ENCODE data around the gene DNAH2.

The DNAH2 gene

DNA sequence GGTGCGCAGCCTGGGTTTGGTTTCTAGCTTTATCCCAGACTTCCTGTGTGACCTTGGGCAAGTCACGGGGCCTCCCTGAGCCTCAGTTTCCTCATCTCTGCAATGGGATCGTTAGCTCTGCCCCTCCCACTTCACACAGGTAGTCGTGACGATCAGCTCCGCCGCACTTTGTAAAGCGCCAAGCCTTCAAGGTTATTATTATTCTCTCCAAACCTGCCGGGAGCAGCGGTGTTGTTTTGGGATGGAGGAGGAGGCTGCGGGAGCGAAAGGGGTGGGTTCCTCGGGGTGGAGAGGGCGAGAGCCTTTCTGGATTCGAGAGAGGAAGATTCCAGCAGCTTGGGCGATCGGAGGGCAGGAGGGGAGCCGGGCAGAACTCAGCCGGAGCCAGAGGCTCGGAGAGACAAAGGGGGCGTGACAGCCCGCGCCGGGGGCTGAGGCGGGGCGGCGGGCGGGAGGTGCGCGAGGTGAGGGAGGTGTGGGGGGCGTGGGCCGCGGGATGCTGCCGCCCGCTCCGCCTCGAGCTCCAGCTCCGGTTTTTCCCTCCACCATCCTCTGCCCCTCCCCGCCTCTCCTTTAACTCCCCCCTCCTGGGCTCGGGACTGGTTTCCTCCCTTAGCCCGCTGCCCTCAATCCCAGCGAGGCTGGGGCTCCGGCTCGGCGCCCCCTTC lies 12.8 kb upstream of the DNAH2 start, which contains the start of gene EFNB3:
EFNB3 (plus strand) TSS at position 602 of the 668 bp plus-strand sequence. CDS start 397 bp downstream, outside the sequence.
- DNase-seq, result no peak

DNA sequence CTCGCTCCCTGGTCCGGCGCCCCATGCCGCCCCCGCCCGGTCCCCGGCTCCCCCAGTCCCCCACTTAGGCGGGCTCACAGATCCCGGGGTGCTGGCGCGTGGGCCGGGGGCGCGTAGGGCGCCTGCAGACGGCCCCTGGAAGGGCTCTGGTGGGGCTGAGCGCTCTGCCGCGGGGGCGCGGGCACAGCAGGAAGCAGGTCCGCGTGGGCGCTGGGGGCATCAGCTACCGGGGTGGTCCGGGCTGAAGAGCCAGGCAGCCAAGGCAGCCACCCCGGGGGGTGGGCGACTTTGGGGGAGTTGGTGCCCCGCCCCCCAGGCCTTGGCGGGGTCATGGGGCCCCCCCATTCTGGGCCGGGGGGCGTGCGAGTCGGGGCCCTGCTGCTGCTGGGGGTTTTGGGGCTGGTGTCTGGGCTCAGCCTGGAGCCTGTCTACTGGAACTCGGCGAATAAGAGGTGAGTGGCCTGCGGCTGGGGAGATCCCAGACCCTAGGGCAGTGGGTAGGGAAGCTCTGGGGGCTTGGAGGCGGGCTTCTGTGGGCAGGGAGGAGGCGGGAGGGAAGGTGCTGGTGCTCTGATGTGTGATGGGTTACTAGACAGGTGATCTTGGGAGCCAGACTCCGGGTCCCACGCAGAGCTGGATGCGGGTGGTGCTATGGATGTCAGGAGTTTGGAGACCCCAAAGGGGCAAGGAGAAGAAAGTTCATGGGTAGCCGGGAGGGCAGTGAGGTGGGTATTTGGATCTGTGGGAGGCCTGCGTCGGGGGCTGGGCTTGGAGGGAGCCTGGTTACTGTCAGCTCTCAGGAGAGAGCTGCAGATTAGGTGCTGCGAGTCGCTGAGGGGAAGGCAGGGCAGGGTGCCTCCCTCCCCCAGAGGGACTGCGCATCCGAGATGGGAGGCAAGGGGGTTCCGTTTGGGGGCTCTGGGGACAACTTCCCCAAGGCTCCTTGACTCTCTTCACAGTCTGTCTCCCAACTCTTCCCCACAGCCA lies 12.0 kb upstream of the DNAH2 start:
- DNase-seq, result no peak

DNA sequence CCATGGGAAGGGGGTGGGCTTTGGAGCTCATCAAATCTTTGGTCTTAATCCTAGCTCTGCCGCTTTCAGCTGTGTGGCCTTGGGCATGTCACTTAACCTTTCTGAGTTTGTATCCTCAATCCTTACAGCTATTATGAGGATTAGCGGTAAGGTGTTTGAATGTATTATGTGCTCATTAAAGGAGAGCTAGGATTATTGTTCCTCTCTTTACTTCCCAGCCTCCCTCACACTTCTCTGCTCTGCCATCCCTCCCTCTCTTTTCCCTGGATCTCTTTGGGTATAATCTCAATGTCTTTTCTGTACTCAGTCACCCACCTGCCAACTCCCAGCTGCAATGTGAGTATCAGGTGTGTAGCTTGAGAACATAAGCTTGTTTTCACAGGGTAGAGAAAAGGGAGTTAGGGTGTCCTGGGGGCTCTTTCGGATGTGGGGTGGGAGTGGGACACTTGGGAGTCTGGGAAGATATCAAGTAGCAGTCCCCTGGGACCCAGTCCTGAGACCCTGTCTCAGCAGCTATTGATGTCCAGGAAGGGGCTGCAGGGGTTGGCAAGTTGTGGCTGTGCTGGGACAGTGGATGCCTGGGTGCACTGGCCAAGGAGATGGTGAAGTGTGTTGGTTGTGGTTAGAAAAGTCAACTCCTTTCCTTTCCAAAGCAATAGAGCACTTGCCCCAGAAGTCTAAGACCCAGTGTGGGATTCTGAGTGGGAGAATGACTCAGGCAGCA lies 10.8 kb upstream of the DNAH2 start:
- DNase-seq, result no peak

DNA sequence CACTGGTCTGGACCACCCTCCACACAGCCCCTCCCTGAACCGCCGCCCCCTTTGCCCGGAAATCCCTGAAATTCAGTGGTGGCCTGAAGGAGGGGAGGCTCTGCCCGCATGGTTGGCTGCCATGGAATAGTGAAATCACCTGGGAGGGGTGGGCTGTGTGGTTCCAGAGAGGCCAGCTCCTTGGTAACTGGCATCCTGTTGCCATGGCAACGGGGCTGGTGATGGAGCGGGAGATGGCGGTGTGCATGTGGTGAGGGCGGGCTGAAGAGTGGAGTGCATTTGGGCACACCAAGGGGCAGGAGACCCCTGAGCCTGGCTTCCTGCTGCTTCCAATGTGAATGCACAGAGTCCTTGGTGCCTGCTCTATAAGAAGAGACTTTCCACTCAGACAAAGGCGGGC lies 10.1 kb upstream of the DNAH2 start:
- no peak for DNase-seq

DNA sequence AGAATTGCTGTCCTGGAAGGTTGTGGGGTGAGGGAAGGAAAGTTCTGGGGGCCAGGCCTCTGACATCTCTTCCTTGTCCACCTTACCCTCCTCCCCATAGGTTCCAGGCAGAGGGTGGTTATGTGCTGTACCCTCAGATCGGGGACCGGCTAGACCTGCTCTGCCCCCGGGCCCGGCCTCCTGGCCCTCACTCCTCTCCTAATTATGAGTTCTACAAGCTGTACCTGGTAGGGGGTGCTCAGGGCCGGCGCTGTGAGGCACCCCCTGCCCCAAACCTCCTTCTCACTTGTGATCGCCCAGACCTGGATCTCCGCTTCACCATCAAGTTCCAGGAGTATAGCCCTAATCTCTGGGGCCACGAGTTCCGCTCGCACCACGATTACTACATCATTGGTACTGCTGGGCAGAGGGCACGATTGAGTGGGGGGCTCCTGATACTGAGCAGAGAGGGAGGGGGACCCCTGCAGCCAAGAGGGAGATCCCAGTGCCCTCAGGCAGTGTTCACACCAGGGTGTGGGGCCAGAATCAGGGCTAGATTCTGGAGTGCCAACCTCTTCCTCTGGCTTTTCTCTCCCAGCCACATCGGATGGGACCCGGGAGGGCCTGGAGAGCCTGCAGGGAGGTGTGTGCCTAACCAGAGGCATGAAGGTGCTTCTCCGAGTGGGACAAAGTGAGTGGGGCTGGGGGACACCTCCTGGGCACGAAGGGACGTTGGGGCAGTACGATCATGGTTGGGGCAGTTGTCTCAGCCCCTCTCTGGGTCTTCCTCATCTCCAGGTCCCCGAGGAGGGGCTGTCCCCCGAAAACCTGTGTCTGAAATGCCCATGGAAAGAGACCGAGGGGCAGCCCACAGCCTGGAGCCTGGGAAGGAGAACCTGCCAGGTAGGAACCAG lies 9.4 kb upstream of the DNAH2 start:
- no peak for DNase-seq

DNA sequence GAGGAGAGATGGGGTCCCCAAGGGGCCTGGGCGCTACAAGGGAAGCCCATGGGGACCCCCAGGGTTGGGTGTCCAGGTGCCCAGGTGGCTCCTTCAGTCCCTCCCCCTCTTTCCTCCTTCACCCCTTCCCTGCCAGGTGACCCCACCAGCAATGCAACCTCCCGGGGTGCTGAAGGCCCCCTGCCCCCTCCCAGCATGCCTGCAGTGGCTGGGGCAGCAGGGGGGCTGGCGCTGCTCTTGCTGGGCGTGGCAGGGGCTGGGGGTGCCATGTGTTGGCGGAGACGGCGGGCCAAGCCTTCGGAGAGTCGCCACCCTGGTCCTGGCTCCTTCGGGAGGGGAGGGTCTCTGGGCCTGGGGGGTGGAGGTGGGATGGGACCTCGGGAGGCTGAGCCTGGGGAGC lies 8.5 kb upstream of the DNAH2 start:
- DNase-seq, result no peak

DNA sequence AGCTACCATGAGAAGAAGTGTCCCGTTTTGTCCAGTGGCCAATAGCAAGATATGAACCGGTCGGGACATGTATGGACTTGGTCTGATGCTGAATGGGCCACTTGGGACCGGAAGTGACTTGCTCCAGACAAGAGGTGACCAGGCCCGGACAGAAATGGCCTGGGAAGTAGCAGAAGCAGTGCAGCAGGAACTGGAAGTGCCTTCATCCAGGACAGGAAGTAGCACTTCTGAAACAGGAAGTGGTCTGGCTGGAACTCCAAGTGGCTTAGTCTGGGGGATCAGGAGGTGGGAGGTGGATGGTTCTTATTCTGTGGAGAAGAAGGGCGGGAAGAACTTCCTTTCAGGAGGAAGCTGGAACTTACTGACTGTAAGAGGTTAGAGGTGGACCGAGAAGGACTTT lies 7.2 kb upstream of the DNAH2 start:
- no peak for DNase-seq

DNA sequence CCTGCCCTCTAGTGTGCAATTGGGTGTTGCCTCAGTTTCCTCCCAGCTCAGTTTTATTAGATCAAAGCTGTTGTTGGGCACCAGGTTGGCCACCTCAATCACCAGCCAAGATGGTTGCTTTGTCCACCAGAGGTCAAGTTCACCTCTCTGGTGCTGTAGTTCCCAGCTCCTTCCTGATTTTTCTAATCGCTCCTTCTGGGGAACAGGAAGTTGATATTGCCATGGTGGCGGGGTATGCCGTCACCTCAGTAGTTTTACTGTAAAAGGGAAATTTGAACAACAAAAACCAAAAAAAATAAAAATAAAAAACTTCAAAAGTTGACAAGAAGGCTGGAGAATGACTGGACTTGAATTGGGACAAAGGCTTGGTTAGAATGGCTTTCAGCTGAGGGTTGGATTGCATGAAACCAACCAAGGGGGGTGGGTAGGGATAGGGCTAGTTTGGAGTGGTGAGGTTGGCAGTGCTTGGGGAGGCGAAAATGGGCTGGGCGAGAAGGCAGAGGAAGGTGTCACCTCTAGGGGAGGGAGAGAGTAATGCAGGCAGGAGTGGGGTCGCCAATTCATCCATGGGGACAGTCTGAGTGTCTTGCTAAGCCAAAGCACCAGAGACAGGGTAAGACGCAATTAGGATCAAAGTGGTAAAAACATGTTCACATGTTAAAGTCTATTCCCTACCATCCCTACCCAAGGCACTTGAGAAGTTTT lies 6.3 kb upstream of the DNAH2 start:
- DNase-seq, result no peak

DNA sequence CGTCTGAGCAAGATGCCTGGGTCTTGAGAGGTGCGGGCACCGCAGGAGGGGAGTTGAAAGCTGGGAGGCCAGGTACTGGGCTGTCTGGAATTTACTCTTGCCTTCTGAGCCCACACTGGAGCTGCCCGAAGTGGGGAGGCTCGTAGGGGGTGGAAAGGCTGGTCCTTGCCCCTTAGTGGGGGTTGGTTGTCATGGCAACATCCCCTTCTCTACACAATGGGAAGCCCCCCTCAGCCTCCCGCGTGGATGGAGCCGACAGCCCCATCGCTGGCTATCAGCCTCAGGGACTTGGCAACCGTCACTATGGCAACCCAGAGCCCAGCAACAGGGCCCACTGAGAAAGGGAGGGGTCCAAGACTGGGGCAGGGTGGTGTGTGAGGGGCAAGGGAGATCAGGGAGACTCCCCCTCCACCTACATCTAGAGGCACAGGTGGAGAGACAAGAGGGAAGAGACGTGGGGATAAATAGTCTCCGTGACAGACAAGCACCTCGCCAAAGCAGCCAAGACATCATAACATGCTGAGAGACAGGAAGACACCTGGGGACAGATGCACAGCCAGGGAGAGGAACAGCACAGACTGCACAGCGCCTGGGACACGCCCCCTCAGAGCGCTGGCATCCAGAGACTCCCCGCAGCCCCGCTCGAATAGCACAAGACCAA lies 5.3 kb upstream of the DNAH2 start:
- no peak for DNase-seq

DNA sequence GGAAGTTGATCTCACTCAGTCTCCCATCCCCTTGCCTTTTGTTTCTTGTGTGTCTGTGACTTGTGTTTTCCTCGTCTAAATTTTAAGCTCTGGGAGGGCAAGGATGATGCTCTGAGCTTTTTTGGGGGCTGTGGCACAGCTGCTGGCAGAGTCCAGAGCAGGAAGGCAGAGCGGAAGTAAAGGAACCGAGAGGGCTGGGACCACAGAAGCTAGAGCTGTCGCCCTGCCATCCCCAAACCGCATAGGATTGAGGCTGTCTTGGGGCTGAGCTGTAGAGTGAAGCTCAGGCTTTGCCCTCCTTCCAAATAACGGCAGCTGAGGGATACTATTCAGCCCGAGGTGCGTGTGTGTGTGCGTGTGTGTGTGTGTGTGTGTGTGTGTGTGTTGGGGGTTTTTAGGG lies 3.8 kb upstream of the DNAH2 start:
- DNase-seq, result no peak

DNA sequence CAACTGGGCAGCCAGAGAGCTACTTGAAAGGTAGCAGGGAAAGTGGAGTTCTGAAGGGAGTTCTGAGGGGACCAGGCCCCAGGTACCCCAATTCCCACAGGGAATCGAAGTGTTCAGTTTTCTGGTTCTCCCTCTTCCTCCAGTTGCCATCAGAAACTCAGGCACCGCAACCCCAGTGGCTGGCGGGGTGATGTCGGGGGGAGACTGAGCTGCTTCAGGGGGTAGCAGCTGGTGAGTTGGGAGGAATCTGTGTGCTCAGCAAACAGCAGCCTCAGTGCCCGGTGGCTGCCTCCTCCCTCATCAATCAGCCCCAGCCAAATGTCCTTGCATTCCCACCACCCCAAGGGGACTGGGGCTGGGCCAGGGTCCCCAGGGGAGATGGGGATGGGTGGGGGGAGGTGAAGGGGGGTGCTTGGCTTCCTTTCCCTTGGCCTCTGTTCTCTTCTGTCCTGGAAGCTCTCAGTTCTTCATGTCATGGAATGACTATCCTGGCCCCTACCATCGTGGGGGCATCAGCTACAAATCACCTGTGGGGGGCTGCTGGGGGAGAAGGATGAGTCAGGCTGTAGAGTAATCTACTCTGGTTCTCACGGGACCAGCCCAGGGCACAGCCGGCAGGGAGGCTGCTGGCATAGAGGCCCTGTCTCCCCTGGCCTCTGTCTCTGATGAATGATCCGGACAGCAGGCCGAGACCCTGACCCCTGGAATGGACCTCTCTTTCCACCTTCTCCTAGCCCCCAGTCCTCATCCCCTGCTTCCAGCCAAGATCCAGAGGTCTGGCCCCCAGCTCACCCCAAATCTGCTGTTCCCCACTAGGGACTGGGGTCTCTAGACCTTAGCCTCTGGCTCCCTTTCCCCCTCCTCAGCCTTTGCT lies 2.6 kb upstream of the DNAH2 start:
- no peak for DNase-seq

DNA sequence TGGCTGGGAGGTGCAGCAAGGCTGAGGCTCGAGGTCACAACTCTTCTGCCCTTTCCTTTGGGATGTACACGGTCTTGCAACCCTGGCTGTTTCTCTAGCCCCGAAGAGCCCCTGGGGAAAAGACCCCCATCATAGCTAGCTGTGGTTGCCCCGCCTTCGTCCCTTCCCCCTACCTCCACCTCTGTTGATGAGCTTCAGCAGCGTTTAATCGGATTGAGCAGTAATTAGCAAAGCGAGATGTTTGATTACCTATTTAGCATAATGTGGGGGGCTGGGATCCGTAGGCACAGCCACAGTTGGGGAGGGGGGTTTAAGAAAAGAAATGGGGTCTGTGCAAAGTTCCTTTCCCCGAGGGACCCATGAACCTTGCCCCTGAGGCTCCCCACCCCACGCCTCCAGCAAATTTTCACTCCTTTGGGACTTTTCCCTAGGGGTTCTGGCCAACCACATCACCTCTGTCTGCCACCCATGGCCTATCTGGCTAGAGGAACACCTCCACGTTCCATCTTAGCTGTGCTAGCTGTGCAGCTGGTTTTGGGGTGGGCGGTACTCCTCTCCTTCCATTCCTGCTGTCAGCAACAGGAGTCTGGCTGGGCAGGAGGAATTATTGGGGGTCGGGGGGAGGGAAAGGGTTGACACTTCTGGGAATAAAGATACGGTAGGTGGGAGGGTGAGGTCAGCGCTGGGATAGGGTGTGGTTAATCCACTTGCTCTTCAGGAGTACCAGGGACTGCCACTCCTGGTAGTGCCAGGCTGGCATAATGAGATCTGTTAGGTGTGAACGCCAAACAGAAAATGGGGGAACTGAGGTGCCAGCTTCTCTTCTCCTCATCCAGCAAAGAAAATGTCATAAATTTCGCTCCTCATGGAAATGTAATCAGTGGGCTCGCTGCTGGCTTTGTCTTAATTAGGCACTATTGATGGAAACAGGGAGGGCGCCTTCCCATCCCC lies 1.3 kb upstream of the DNAH2 start:
- no peak for DNase-seq

DNA sequence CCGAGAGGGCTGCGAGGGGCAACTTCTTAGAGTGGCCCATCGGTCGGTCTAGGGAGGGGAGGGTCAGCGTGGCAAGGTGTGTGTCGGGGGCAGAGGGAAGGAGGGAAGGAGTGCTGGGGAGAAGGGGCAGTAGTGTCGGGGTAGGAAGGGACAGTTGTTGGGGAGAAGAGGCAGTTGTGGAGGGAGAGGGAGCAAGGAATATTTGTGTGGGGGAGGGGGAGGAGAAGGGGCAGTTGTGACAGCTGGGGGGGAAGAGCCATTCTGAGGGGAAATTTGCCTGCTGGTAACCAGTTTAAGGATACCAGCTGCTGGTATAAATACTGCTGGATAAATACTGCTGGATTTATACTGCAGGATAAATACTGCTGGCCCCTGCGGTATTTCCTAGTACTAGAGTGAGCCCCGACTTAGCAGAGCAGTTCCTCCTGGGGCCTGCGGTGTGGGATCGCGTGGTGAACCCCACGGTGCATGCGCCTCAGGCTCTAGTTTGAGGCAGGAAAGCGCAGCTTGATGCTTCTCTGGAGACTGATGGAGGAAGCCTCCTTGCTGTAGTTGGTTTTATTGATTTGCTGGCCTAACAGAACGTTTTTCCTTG lies 309 bp downstream of the DNAH2 start:
- peak; percentile 5 for DNase-seq

DNA sequence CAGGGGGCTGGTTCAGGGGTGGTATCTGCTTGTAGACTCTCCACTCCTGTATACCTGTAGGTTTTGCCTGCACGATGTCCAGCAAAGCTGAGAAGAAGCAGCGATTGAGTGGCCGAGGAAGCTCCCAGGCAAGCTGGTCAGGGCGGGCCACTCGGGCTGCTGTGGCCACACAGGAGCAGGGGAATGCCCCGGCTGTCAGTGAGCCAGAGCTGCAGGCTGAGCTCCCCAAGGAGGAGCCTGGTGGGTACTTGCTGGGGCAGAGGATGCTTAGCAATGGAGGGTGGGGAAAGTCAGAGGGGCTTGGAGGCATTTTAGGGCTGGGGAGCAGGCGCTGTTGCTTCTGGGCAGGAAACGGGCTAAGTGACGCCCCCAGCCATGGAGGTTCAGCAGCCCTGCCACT lies 2.1 kb downstream of the DNAH2 start:
- no peak for DNase-seq

DNA sequence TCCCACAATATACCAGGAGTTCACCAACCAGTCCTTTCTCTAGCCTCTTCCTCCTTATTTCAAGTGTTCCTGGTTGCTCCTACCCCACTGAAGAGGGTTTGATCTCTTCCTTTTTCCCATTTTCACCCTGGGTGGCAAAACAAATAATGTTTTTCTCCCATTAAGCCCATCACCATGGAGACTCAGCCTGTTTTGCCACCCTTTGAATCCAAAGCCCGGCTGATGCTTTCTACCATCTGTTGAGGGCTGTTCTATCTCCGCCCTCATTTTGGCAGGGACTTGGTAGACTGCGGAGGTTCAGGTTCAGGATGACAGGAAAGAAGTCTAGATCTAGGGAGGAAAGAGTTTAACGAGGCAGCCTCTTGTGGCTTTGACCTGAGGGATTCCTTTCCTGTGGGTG lies 2.6 kb downstream of the DNAH2 start:
- DNase-seq, result no peak

DNA sequence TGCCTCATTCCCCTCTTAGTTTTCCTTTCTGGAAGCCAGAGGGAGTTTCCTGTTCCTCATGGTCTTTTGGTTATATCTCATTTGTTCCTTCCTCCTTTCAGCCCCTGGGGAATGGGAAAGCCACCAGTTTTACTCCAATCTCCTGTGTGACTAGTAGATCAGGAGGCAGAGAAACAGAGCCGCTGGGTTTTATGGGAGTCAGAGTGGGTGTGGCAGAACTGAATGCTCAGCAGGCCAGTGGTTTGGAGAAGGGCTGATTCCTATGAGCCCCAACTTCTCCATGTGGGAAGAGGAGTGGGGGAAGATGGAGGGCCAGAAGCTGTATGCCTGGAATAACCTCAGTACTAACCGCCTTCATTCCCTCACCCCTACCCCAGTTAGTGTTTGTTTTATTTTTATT lies 4.1 kb downstream of the DNAH2 start:
- no peak for DNase-seq

DNA sequence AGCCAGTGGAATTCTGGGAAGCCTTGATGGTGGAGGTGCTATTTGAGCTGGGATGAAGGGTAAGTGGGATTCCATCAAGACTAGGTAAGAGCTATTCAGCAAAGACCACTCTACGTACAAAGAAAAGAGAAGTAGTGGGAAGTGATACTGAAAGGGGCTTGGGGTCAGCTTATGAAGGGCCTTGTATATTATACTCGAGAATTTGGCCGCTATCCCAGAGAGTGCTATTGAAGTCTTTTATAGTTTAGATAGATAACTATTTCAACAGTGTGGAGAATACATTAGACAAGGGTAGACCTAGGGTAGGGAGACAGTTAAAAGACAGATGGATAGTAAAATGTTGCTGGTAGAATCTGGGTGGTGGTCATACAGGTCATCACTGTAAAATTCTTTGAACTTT lies 10.3 kb downstream of the DNAH2 start:
- no peak for DNase-seq

DNA sequence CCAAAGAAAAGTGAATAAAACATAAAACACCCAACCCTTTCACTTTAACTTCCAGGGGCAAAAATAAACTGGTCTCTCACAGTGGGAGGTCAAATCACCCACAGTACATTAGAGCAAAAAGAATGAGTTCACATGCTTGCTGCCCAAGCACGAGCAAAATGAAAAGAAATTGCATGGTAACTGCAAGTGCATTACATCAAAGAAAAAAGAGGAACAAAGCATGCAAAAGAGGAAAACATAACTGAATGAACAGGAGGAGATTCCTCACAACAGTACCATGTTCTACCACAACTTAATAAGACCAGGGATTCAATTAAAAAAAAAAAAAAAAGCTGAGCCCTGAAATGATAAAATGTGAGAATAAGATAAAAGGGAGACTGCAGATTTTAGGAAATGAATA lies 12.3 kb downstream of the DNAH2 start:
- DNase-seq, result no peak
